ENCODE measurements around the gene ATMIN.

GRCh38 chr16:81035398-81035974 lies at the start of gene ATMIN:
- TF ChIP-seq, protein P1, sequence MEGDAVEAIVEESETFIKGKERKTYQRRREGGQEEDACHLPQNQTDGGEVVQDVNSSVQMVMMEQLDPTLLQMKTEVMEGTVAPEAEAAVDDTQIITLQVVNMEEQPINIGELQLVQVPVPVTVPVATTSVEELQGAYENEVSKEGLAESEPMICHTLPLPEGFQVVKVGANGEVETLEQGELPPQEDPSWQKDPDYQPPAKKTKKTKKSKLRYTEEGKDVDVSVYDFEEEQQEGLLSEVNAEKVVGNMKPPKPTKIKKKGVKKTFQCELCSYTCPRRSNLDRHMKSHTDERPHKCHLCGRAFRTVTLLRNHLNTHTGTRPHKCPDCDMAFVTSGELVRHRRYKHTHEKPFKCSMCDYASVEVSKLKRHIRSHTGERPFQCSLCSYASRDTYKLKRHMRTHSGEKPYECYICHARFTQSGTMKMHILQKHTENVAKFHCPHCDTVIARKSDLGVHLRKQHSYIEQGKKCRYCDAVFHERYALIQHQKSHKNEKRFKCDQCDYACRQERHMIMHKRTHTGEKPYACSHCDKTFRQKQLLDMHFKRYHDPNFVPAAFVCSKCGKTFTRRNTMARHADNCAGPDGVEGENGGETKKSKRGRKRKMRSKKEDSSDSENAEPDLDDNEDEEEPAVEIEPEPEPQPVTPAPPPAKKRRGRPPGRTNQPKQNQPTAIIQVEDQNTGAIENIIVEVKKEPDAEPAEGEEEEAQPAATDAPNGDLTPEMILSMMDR (IDR thresholded peaks at IDR 0.05; ENCODE audit: insufficient read depth, low read depth, low read length) = peak; percentile 80
- no peak for TF ChIP-seq EZH2 (IDR thresholded peaks at IDR 0.05; ENCODE audit: insufficient read depth, low read length)
